Right lobe of liver (tissue), 6 donors: Measurements from ENCODE around the gene TSEN34. TPM values are rescaled to one million over a fixed set of nuclear protein-coding genes. Genes with fewer than 3 reads are reported as not detected.
"Not testable (repeated sequence)": the region's sequence is repeated elsewhere in the genome, so short reads cannot be mapped to it uniquely, and the experiment has no call there.

ENCODE experiments used
- ATAC-seq, 4 donors: fragments of 200-7000 bp; cut with Tn5 transposase; one replicate each; pipeline ENCODE4 v1.9.1; 2020; ENCODE audit warnings: mild to moderate bottlenecking in 4 of 4, moderate library complexity in 4 of 4
- DNase-seq, 3 donors: peaks; one replicate each; pipeline ENCODE4 v3.0.0-alpha.2; 2020
- H3K27ac ChIP-seq, 3 donors: fragments of 200-600 bp; one replicate each; pipeline ENCODE4 v1.8.0; 2022
- H3K27me3 ChIP-seq, 2 donors: fragments of 200-600 bp; one replicate each; pipeline ENCODE4 v1.8.0; 2022
- H3K36me3 ChIP-seq, 4 donors: fragments of 200-600 bp; sonication (generic) in 1 of 4; one replicate each; pipeline versions ENCODE4 v1.5.1 to v1.8.0; 2017 to 2022; ENCODE audit warnings: control low read depth in 1 of 4
- H3K4me1 ChIP-seq, 4 donors: fragments of 200-600 bp; sonication (generic) in 1 of 4; one replicate each; pipeline versions ENCODE4 v1.5.1 to v1.8.0; 2017 to 2022; ENCODE audit warnings: control low read depth in 1 of 4
- H3K4me3 ChIP-seq, 3 donors: fragments of 200-600 bp; one replicate each; pipeline ENCODE4 v1.8.0; 2022
- H3K9me3 ChIP-seq, 4 donors: fragments of 200-600 bp; sonication (generic) in 1 of 4; one replicate each; pipeline versions ENCODE4 v1.5.1 to v1.8.0; 2017 to 2022; ENCODE audit warnings: control low read depth in 1 of 4
- CTCF ChIP-seq, 4 donors: fragments of 200-600 bp in 3 of 4; fragments of 450-650 bp in 1 of 4; IDR thresholded peaks; one replicate each; pipeline versions ENCODE4 v1.5.1 to v1.8.0; 2016 to 2022; ENCODE audit warnings: antibody characterized with exemption in 4 of 4, mild to moderate bottlenecking in 2 of 4
- POLR2A ChIP-seq: fragments of 450-650 bp; IDR thresholded peaks from one replicate; pipeline ENCODE4 v1.6.1; 2017; ENCODE audit warnings: antibody characterized with exemption, mild to moderate bottlenecking
- WGBS: methylation state at CpG from one replicate; pipeline ENCODE4 v1.1.6; 2018; ENCODE audit warnings: low coverage, low lambda C conversion rate; ENCODE audit not compliant: insufficient coverage; ENCODE audit errors: missing lambda C conversion rate; 5-methylcytosine and 5-hydroxymethylcytosine counted together
- intact Hi-C, 2 donors: fragments of 100-400 bp; cut with DNase I; formaldehyde crosslinking; loops; one replicate each; pipeline versions ENCODE4 v1.11.2 to v1.14.1; 2022
- total RNA-seq, 6 experiments: library from RNA; depleted of rRNA in 2 of 6; stranded (reverse); fragments of >200 nt in 2 of 6; fragmentation: NEBNext Ultra II Directional in 3 of 6; extraction: Animal tissue kit (Norgen Biotek cat#: 25700) in 3 of 6; gene quantifications; one replicate each; pipeline versions ENCODE4 v1.1.0 to v1.2.4, GENCODE V29; 2016 to 2023
- donor health status: DM: no; HTN: yes; CAD: no.
- donor health status: DM: no; HTN: no; CAD: no.
- donor health status: DM: no; HTN: no; CAD: no.
- donor health status: DM: no; HTN: yes; CAD: no.
- donor health status: DM: no; HTN: yes; CAD: no.

Gene TSEN34
- total RNA-seq, 6 experiments from 2014 or later, result 11.8 to 31.9 (median 17.9) TPM

- DNase-seq, H3K9me3 ChIP-seq, H3K4me1 ChIP-seq, H3K27ac ChIP-seq, H3K36me3 ChIP-seq, intact Hi-C loops, H3K27me3 ChIP-seq, H3K4me3 ChIP-seq: not testable (repeated sequence)
- 31% methylated on average over 14 of the region's 14 CpGs for WGBS
- peak in 2 of 4 donors; percentile 18 to 19 for ATAC-seq
Measured at GRCh38 chr19:54223277-54223936, 32.3 kb downstream of the TSEN34 start.

- H3K4me3 ChIP-seq, H3K27me3 ChIP-seq, H3K9me3 ChIP-seq, H3K36me3 ChIP-seq, ATAC-seq, H3K27ac ChIP-seq, intact Hi-C loops, H3K4me1 ChIP-seq, DNase-seq: not testable (repeated sequence)
- WGBS, result 40% methylated on average over 4 of the region's 5 CpGs
Measured at GRCh38 chr19:54223937-54224281, 32.8 kb downstream of the TSEN34 start.

GRCh38 chr19:54224619-54225018, 33.5 kb downstream of the TSEN34 start:
- H3K4me3 ChIP-seq, H3K4me1 ChIP-seq, H3K9me3 ChIP-seq, ATAC-seq, H3K27ac ChIP-seq, H3K36me3 ChIP-seq, DNase-seq, intact Hi-C loops, H3K27me3 ChIP-seq: not testable (repeated sequence)
- 60% methylated on average over 5 of the region's 10 CpGs for WGBS

- intact Hi-C loops, result no loop called here
- H3K36me3 ChIP-seq, result no peaks in the 10 kb centered on the region
- H3K4me1 ChIP-seq, result no peaks in the 10 kb centered on the region
- DNase-seq (no peak), ATAC-seq (no peak)
- WGBS, result 68% methylated on average over 5 of the region's 8 CpGs
- TF ChIP-seq POLR2A (no peak), CTCF (IDR thresholded peaks at IDR 0.05) (no peak)
- H3K27me3 ChIP-seq, result no peaks in the 10 kb centered on the region
- H3K9me3 ChIP-seq, result no peaks in the 10 kb centered on the region
- H3K4me3 ChIP-seq, result no peak overlapping the region
- H3K27ac ChIP-seq, result no peak overlapping the region
Measured at GRCh38 chr19:54229146-54229545, 38.0 kb downstream of the TSEN34 start.

- intact Hi-C loops, result loop anchor here (5.0 kb wide), 1 partner anchor 58 kb away; the partner anchor contains the start of gene TMC4 (in 2 of the 2)
- no peak for TF ChIP-seq CTCF (IDR thresholded peaks at IDR 0.05)
- TF ChIP-seq POLR2A, result no peak
- Histone ChIP-seq H3K4me1 (no peaks in the 10 kb centered on the region), H3K27ac (no peak overlapping the region), H3K9me3 (no peaks in the 10 kb centered on the region), H3K36me3 (no peaks in the 10 kb centered on the region), H3K4me3 (no peak overlapping the region), H3K27me3 (no peaks in the 10 kb centered on the region)
- ATAC-seq (no peak), DNase-seq (no peak)
- WGBS, result 63% methylated on average over 5 of the region's 7 CpGs
Measured at GRCh38 chr19:54230031-54230430, 38.9 kb downstream of the TSEN34 start.

GRCh38 chr19:54231077-54231931, 40.2 kb downstream of the TSEN34 start:
- H3K27ac ChIP-seq, result no peak overlapping the region
- H3K4me1 ChIP-seq, result no peaks in the 10 kb centered on the region
- intact Hi-C loops, result loop anchor here (5.0 kb wide), 1 partner anchor 59 kb away; the partner anchor contains the start of gene TMC4 (in 2 of the 2)
- WGBS, result 21% methylated on average over 18 of the region's 21 CpGs
- no peak overlapping the region for H3K4me3 ChIP-seq
- DNase-seq (peak; percentile 88 to 91 (median 90)), ATAC-seq (peak; percentile 99 to 100 (median 100))
- no peaks in the 10 kb centered on the region for H3K36me3 ChIP-seq
- no peaks in the 10 kb centered on the region for H3K27me3 ChIP-seq
- H3K9me3 ChIP-seq, result no peaks in the 10 kb centered on the region
- no peak for TF ChIP-seq POLR2A
- TF ChIP-seq CTCF (IDR thresholded peaks at IDR 0.05), result peak; percentile 89 to 97 (median 90)
